GM12891 (cell line): ENCODE results near the gene NINL.
"Not testable (repeated sequence)": the region's sequence is repeated elsewhere in the genome, so short reads cannot be mapped to it uniquely, and the experiment has no call there.

ENCODE experiments used
- DNase-seq: peaks from one replicate; pipeline ENCODE4 v3.0.0; 2011; ENCODE audit warnings: low spot score; ENCODE audit not compliant: insufficient read length
- FAIRE-seq: peaks from 2 replicates; lab custom pipeline; 2011; peaks lifted over from hg19 to GRCh38; lab: Jason Lieb, UNC
- PAX5 ChIP-seq: IDR thresholded peaks from 2 replicates; pipeline ENCODE4 v1.6.1; 2011; ENCODE audit warnings: low read length, moderate library complexity, mild to moderate bottlenecking; ENCODE audit not compliant: insufficient read depth, severe bottlenecking
- POLR2A ChIP-seq: IDR thresholded peaks from 2 replicates; pipeline ENCODE4 v1.6.1; 2011; ENCODE audit warnings: low read depth, low read length, control low read depth
- POLR2AphosphoS5 ChIP-seq: IDR thresholded peaks from 2 replicates; pipeline ENCODE4 v1.6.1; 2011; ENCODE audit warnings: low read depth, low read length, control low read depth
- POU2F2 ChIP-seq: IDR thresholded peaks from 2 replicates; pipeline ENCODE4 v1.6.1; 2011; ENCODE audit warnings: low read depth, mild to moderate bottlenecking, control low read depth, low read length, moderate library complexity
- SPI1 ChIP-seq: IDR thresholded peaks from 2 replicates; pipeline ENCODE4 v1.6.1; 2011; ENCODE audit warnings: low read depth, low read length, control low read depth
- TAF1 ChIP-seq: IDR thresholded peaks from 2 replicates; pipeline ENCODE4 v1.6.1; 2011; ENCODE audit warnings: low read depth, low read length, control low read depth

The NINL gene

GRCh38 chr20:25553819-25554296 lies 31.5 kb downstream of the NINL start:
- FAIRE-seq (no peak), DNase-seq (no peak)
- TF ChIP-seq PAX5 (no peak), POU2F2 (no peak), TAF1 (no peak), POLR2A (no peak), SPI1 (no peak), POLR2AphosphoS5 (no peak)

GRCh38 chr20:25552977-25553376 lies 32.4 kb downstream of the NINL start:
- DNase-seq (no peak), FAIRE-seq (no peak)
- TF ChIP-seq POLR2AphosphoS5 (no peak), TAF1 (no peak), SPI1 (no peak), PAX5 (no peak), POLR2A (no peak), POU2F2 (no peak)

DNA sequence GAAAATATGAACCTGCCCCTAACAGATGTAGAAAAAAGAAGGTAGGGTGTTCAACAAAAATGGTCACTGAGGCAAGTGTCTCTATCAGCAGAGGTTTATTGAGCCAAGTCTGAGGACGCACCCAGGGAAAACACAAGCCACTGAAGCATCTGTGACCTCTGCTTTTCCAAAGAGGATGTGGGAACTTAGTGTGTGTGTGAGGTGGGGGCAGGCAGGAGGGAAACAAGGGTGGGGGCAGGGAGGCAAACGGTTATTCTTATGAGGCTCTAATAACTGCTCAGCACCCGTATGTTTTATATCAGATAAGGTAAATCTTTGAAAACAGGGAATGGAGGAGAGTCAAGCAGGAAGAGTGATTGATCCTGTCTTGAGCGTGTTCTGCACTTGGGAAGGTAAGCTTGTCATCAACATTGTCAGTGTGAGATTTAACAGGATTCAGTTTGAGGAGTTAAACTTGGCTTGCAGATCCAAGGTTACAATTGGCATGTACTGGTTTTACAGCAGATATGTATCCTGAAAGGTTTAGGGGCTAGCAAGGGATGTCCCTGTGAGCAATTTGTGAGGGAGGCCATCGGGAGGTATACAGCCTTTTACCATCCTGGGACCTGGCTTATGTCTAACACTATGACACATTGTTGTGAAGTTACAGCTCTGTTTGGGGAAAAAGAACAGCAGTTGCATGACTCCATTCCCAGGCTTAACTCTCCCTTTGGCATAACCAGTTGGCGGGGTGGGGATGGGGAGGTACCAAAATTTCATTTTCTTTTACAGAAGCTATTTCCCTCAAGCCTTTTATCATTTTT lies 33.7 kb downstream of the NINL start:
- FAIRE-seq (no peak), DNase-seq (no peak)
- TF ChIP-seq POLR2AphosphoS5: no peak
- no peak for TF ChIP-seq SPI1
- no peak for TF ChIP-seq TAF1
- no peak for TF ChIP-seq PAX5
- TF ChIP-seq POU2F2: no peak
- no peak for TF ChIP-seq POLR2A

GRCh38 chr20:25550645-25551337 lies 34.5 kb downstream of the NINL start:
- not testable (repeated sequence) for FAIRE-seq

GRCh38 chr20:25549843-25550477 lies 35.4 kb downstream of the NINL start:
- TF ChIP-seq SPI1: no peak
- TF ChIP-seq POLR2A: no peak
- TF ChIP-seq TAF1: no peak
- TF ChIP-seq PAX5: no peak
- no peak for TF ChIP-seq POLR2AphosphoS5
- TF ChIP-seq POU2F2: no peak
- FAIRE-seq (no peak), DNase-seq (no peak)

More at GRCh38 chr20:25550645-25551337, 34.5 kb downstream of the NINL start:
- DNase-seq: not testable (repeated sequence)

DNA sequence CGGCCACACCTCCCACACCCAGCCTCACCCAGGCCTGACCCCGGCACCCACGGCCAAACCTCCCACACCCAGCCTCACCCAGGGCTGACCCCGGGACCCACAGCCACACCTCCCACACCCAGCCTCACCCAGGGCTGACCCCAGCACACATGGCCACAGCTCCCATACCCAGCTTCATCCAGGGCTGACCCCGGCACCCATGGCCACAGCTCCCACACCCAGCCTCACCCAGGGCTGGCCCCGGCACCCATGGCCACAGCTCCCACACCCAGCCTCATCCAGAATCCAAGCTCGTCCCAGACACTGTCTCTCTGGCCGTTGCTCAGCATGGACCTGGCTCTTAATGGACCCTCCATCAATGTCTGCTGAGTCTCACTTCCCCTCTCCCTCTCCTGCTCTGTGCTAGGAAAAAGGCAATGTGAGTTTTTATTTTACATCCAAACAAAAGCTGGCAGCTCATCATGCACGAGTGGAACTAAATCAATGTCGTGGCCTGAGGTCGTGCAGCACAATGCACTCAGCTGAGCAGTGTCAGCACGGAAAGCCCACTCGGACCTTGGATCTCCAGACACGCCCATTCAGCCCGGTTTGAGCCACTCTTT lies 36.1 kb downstream of the NINL start:
- FAIRE-seq: no peak
- no peak for DNase-seq

GRCh38 chr20:25548613-25549086 lies 36.7 kb downstream of the NINL start:
- no peak for TF ChIP-seq SPI1
- no peak for TF ChIP-seq PAX5
- TF ChIP-seq TAF1: no peak
- TF ChIP-seq POLR2A: no peak
- no peak for TF ChIP-seq POLR2AphosphoS5
- no peak for TF ChIP-seq POU2F2
- DNase-seq: no peak
- FAIRE-seq: no peak

More for the DNA sequence above, 36.1 kb downstream of the NINL start:
- TF ChIP-seq PAX5 (no peak), TAF1 (no peak), POU2F2 (no peak), POLR2AphosphoS5 (no peak), POLR2A (no peak), SPI1 (no peak)

DNA sequence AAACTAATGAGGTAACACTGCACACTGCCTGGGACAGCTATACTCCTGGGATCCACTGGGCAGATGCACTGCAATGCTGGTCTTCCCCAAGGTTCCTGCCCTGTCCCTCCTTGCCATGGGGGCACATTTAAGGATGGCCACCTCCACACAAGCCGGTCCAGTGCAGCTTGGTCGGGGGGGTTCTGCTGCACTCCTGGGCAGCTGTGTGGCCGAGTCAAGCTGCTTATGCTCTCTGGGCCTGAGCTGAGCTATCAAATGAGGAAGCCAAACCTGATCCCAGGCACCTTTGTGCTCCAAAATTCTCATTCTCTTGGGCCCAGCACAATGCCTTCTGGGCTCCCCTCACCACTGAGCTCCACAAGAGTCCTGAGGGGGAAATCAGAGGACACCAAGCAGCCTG lies 37.3 kb downstream of the NINL start:
- DNase-seq (no peak), FAIRE-seq (no peak)
- TF ChIP-seq POLR2A: no peak
- no peak for TF ChIP-seq POU2F2
- TF ChIP-seq PAX5: no peak

DNA sequence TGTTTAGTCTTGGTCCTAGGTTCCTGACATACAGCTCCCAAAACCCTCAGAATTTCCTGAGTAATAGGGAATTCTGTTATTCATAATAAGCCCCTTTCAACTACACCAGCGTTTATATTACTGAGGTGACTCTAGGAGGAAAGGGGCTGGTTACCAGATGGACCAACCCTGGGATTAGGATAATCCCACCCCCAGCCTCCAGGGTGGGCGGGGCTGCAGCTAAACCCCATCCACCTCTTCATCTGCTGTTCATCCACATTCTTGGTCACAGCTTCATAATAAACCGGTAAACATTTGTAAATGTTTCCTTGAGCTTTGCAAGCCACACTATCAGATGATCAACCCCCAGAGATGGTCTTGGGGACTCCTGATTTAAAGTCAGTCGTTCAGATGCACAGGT lies 38.3 kb downstream of the NINL start:
- FAIRE-seq (no peak), DNase-seq (no peak)
- no peak for TF ChIP-seq SPI1
- no peak for TF ChIP-seq POLR2AphosphoS5
- no peak for TF ChIP-seq TAF1
- TF ChIP-seq POU2F2: no peak
- TF ChIP-seq POLR2A: no peak
- TF ChIP-seq PAX5: no peak
